NCI-H1417 treated with DMSO at 0.1 percent for 48 hours (cell line): ENCODE measurements around the gene PRTN3.
"Not testable (repeated sequence)": the region's sequence is repeated elsewhere in the genome, so short reads cannot be mapped to it uniquely, and the experiment has no call there.

ENCODE experiments used
- DNase-seq: peaks from one replicate; lab custom pipeline; 2025; lab: John Stamatoyannopoulos, UW

PRTN3 gene

GRCh38 chr19:816500-816857 lies 24.3 kb upstream of the PRTN3 start:
- DNase-seq: no peak

GRCh38 chr19:820212-820611 lies 20.6 kb upstream of the PRTN3 start:
- not testable (repeated sequence) for DNase-seq

GRCh38 chr19:821231-821824 lies 19.5 kb upstream of the PRTN3 start:
- no peak for DNase-seq

GRCh38 chr19:821825-822503 lies 18.8 kb upstream of the PRTN3 start, which contains the start of gene PLPPR3:
PLPPR3 (minus strand) TSS chr19:821955; CDS start chr19:821559, 396 bp downstream.
- no peak for DNase-seq

GRCh38 chr19:823565-824121 lies 17.2 kb upstream of the PRTN3 start:
- DNase-seq: no peak

GRCh38 chr19:824885-825284 lies 15.9 kb upstream of the PRTN3 start:
- no peak for DNase-seq

GRCh38 chr19:825897-826644 lies 14.7 kb upstream of the PRTN3 start:
- no peak for DNase-seq

- DNase-seq: no peak
Measured at GRCh38 chr19:827314-827709, 13.5 kb upstream of the PRTN3 start.

GRCh38 chr19:827710-828321 lies 13.0 kb upstream of the PRTN3 start, which contains the start of gene AZU1:
AZU1 (plus strand) TSS chr19:827837; CDS start chr19:827847, 10 bp downstream.
- DNase-seq: no peak

GRCh38 chr19:829129-829758 lies 11.6 kb upstream of the PRTN3 start:
- DNase-seq: no peak

GRCh38 chr19:831407-832369 lies 9.1 kb upstream of the PRTN3 start:
- no peak for DNase-seq

GRCh38 chr19:834216-834615 lies 6.6 kb upstream of the PRTN3 start:
- no peak for DNase-seq

- DNase-seq: no peak
Measured at GRCh38 chr19:835210-835810, 5.5 kb upstream of the PRTN3 start.

- DNase-seq: not testable (repeated sequence)
Measured at GRCh38 chr19:842802-843179, 2.0 kb downstream of the PRTN3 start.

- no peak for DNase-seq
Measured at GRCh38 chr19:843180-843835, 2.5 kb downstream of the PRTN3 start.

- no peak for DNase-seq
Measured at GRCh38 chr19:843836-844545, 3.2 kb downstream of the PRTN3 start.

GRCh38 chr19:844546-844971 lies 3.8 kb downstream of the PRTN3 start:
- no peak for DNase-seq

- DNase-seq: no peak
Measured at GRCh38 chr19:845707-846521, 5.1 kb downstream of the PRTN3 start.
